GM21825 (cell line): ENCODE measurements around the gene ABCB4.

ENCODE experiments used
- ATAC-seq: cut with Tn5 transposase; IDR thresholded peaks from one replicate; pipeline ENCODE4 v1.9.1; 2021; ENCODE audit warnings: mild to moderate bottlenecking, moderate library complexity; ENCODE audit not compliant: unreplicated experiment

ABCB4 gene

GRCh38 chr7:87475359-87476178 lies at the start of gene ABCB4:
Gene ABCB4 (minus strand): TSS chr7:87475680. CDS start chr7:87475465, 215 bp downstream.
- ATAC-seq, result no peak

GRCh38 chr7:87518735-87519134 lies 43.3 kb upstream of the ABCB4 start:
- no peak for ATAC-seq

GRCh38 chr7:87517891-87518290 lies 42.4 kb upstream of the ABCB4 start:
- ATAC-seq, result no peak

- ATAC-seq, result no peak
Measured at GRCh38 chr7:87517136-87517815, 41.8 kb upstream of the ABCB4 start.

- no peak for ATAC-seq
Measured at GRCh38 chr7:87513735-87514335, 38.4 kb upstream of the ABCB4 start.

GRCh38 chr7:87512906-87513305 lies 37.4 kb upstream of the ABCB4 start:
- ATAC-seq, result no peak

- no peak for ATAC-seq
Measured at GRCh38 chr7:87511510-87511909, 36.0 kb upstream of the ABCB4 start.

- ATAC-seq, result no peak
Measured at GRCh38 chr7:87510411-87510875, 35.0 kb upstream of the ABCB4 start.

- no peak for ATAC-seq
Measured at GRCh38 chr7:87507446-87507845, 32.0 kb upstream of the ABCB4 start.

GRCh38 chr7:87506246-87507180 lies 31.0 kb upstream of the ABCB4 start:
- no peak for ATAC-seq

- peak; percentile 49 for ATAC-seq
Measured at GRCh38 chr7:87505557-87506245, 30.2 kb upstream of the ABCB4 start.

- ATAC-seq, result no peak
Measured at GRCh38 chr7:87505122-87505521, 29.6 kb upstream of the ABCB4 start.

- ATAC-seq, result no peak
Measured at GRCh38 chr7:87499494-87499893, 24.0 kb upstream of the ABCB4 start.

- ATAC-seq, result no peak
Measured at GRCh38 chr7:87498893-87499292, 23.4 kb upstream of the ABCB4 start.

GRCh38 chr7:87497482-87497881 lies 22.0 kb upstream of the ABCB4 start:
- ATAC-seq, result no peak

- no peak for ATAC-seq
Measured at GRCh38 chr7:87495366-87495765, 19.9 kb upstream of the ABCB4 start.

GRCh38 chr7:87494454-87494853 lies 19.0 kb upstream of the ABCB4 start:
- ATAC-seq, result no peak

- no peak for ATAC-seq
Measured at GRCh38 chr7:87483131-87483530, 7.7 kb upstream of the ABCB4 start.

- ATAC-seq, result no peak
Measured at GRCh38 chr7:87482115-87482514, 6.6 kb upstream of the ABCB4 start.

- ATAC-seq, result no peak
Measured at GRCh38 chr7:87480386-87480785, 4.9 kb upstream of the ABCB4 start.
